HL-60 (cell line): ENCODE results near the gene GAL3ST2.

Source experiments
- DNase-seq, 2 experiments: peaks; one replicate each; pipeline ENCODE4 v3.0.0-alpha.2; 2010 to 2020; ENCODE audit warnings: low read depth in 1 of 2, low spot score in 1 of 2
- H3K27ac ChIP-seq: fragments of 250-450 bp; sonication (Bioruptor Pico); replicated peaks from 2 replicates; pipeline ENCODE4 v1.5.1; 2020; ENCODE audit warnings: mild to moderate bottlenecking, moderate library complexity
- H3K27me3 ChIP-seq: fragments of 250-450 bp; sonication (Bioruptor Pico); 2 replicates; pipeline ENCODE4 v1.5.1; 2021; ENCODE audit warnings: mild to moderate bottlenecking, moderate library complexity; ENCODE audit not compliant: insufficient read depth, poor library complexity, severe bottlenecking
- H3K4me3 ChIP-seq: replicated peaks from 2 replicates; pipeline ENCODE4 v1.5.1; 2011; ENCODE audit warnings: mild to moderate bottlenecking, control low read depth, low read length; ENCODE audit not compliant: insufficient read depth
- CTCF ChIP-seq: IDR thresholded peaks from one replicate; pipeline ENCODE4 v1.5.1; 2011; ENCODE audit warnings: low read length, control low read depth, inconsistent platforms; ENCODE audit not compliant: insufficient read depth
- GABPA ChIP-seq: IDR thresholded peaks from 2 replicates; pipeline ENCODE4 v1.6.1; 2012; ENCODE audit warnings: low read depth
- POLR2AphosphoS5 ChIP-seq: IDR thresholded peaks from 2 replicates; pipeline ENCODE4 v1.6.1; 2012; ENCODE audit warnings: low read depth
- REST ChIP-seq: IDR thresholded peaks from 2 replicates; pipeline ENCODE4 v1.6.1; 2012; ENCODE audit warnings: low read depth; ENCODE audit not compliant: insufficient replicate concordance
- SPI1 ChIP-seq: IDR thresholded peaks from 2 replicates; pipeline ENCODE4 v1.6.1; 2012; ENCODE audit warnings: low read depth, mild to moderate bottlenecking, borderline replicate concordance

Gene GAL3ST2

GRCh38 chr2:241846406-241846805 lies 69.8 kb downstream of the GAL3ST2 start:
- no peak for TF ChIP-seq POLR2AphosphoS5
- TF ChIP-seq REST, result no peak
- no peak for TF ChIP-seq GABPA
- no peak for TF ChIP-seq CTCF
- no peak for TF ChIP-seq SPI1
- no peak for DNase-seq
- no peak overlapping the region for H3K27ac ChIP-seq
- peaks cover 6% of the 10 kb centered on the region for H3K27me3 ChIP-seq
- no peak overlapping the region for H3K4me3 ChIP-seq

- TF ChIP-seq REST (no peak), GABPA (no peak), CTCF (no peak), POLR2AphosphoS5 (no peak), SPI1 (no peak)
- Histone ChIP-seq H3K27ac (no peak overlapping the region), H3K4me3 (no peak overlapping the region), H3K27me3 (peaks cover 6% of the 10 kb centered on the region)
- no peak for DNase-seq
Measured at GRCh38 chr2:241848761-241849615, 72.4 kb downstream of the GAL3ST2 start.

- peaks cover 1% of the 10 kb centered on the region for H3K27me3 ChIP-seq
- H3K27ac ChIP-seq, result no peak overlapping the region
- TF ChIP-seq GABPA (no peak), REST (no peak), POLR2AphosphoS5 (no peak), CTCF (no peak), SPI1 (no peak)
- no peak for DNase-seq
- no peak overlapping the region for H3K4me3 ChIP-seq
Measured at GRCh38 chr2:241849616-241850543, 73.3 kb downstream of the GAL3ST2 start.
